ENCODE data around the gene FSD1L.

FSD1L gene

GRCh38 chr9:105436783-105437182 lies 11.1 kb upstream of the FSD1L start:
- no peak for DNase-seq

DNA sequence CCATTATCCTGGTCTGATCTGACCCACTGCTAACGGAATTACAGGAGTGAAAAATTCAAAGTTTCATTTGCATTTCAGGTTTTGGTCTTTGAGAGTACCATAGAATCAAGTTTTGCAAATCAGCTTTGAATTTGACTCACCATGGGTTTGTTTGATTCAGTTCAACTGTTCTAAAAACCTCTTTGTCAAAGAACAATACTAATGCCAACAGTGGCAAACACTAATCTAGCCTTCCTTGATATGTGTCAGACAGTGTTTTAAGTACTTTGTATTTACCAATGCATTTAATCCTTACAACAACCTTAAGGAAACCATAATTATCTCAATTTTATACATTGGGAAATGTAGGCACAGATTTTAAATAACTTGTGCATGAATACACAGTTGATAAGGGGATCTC lies 10.1 kb upstream of the FSD1L start:
- DNase-seq: no peak

DNA sequence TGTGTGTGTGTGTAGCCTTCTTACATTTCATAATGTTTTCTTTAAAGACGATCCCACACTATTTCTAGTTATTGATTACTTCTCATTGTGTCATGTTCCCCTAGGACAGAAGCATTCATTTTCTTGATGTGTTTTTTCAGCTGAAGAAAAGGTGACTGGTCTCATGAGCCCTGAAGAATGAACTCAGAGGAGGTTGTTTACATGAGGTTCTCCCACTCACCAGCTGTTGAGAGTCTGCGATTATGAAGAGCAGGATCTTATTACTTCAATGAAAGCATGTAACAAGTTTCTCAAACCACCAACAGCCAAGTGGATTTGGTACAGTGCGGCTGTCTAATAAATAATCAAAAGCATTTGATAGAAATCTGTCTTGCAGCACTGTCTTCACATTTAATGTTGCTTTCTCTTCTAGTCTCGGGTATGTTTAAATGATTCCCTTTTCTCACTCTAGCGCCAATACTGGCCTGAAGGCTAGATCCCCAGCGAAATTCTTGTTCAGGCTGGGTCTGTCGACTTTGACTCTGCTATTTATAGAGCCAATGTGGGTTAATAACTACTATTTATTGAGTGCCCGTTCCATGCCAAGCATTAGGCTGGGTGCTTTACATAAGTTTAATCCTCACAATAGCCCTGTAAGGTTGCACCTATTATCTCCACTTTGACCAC lies 9.6 kb upstream of the FSD1L start:
- DNase-seq: no peak

GRCh38 chr9:105439428-105439827 lies 8.4 kb upstream of the FSD1L start:
- no peak for DNase-seq

DNA sequence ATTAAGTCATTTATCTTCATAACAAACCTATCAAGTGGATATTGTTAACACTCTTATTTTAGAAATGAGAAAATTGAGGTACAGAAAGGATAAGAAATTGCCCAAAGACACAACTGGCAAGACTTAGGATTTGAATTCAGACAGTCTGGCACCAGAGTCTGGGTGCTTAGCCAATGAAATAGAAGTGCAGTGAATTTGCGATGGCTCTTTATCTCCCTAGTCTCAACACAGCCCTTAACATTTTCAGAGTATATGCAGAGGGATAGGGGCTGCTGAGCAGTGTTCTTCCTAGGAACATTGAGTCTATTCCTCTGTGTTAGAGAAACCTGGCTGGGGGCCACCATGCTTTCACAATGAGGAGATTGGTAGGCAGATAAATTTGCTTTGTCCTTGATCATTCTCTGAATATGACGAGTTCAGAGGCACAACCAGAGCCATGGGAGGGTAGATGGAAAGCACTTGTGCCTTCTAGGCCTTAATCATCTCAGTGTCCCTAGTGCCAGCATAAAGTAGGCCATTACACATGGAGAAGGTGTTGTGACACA lies 6.1 kb upstream of the FSD1L start:
- DNase-seq: no peak

DNA sequence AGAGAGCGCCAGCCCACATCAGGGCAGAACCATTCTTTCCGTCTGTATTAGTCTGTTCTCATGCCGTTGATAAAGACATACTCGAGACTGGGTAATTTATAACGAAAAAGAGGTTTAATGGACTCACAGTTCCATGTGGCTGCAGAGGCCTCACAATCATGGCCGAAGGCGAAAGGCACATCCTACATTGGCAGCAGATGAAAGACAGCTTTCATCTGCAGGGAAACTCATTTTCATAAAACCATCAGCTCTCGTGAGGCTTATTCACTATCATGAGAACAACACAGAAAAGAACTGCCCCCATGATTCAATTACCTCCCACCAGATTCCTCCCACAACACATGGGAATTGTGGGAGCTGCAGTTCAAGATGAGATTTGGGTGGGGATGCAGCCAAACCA lies 4.7 kb upstream of the FSD1L start:
- no peak for DNase-seq

- DNase-seq: no peak
These were observed 3.7 kb upstream of the FSD1L start for GRCh38 chr9:105444130-105444529.

- no peak for DNase-seq
These were observed 2.5 kb upstream of the FSD1L start for GRCh38 chr9:105445203-105445881.

DNA sequence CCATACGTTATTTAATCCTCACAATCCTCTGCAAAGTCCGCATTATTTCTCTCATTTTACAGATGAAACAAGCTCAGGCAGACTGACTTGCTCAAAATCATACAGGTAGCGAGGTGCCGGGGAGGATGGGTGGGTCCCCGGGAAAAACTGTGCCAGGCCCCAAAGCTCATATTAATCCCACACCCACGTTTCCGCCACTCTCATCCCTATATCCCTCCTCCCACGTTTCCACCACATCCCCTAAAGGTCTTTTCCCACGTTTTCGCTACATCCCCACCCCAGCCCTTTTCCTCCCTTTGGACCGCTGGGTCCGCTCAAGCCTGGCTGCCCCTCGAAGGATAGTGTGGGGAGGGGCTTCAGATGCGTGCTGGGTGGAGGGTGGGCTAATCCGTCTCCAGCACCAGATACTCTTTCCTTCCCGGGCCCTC lies 434 bp upstream of the FSD1L start:
- DNase-seq: no peak

DNA sequence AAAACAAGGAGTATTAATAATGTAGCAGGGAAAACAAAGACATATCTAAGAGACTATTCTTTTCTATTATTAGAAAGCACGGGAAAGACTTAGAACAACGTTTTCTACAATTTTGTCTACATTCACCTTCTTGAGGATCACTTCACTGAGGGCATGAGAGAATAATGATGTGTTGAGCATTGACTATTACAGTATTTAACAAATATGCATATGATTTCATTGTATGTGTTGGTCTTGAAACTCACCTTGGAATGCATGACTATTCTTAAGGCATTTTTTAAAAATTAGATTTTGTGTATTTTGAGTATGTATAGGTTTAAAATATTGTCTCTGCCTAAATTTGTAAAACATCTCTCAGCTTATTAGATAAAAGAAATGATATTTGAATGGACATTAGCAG lies 1.2 kb downstream of the FSD1L start:
- DNase-seq: no peak

DNA sequence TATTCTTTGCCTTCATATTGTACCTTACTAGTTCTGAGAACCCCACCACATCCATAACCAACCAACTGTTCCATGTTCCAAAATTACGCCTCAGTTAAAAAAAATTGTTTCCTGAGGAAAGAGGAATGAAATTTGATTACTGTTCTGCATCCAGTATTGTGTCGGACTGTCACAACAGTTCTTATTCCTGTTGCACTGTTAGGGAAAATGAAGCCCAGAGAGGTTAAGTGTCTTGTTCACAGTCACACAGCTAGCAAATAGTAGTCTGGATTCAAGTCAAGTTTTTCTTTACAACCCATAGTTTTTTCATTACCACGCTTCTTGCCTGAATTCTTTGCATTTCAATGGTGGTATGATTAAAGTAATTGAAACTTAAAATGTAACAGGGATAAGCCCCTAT lies 4.4 kb downstream of the FSD1L start:
- DNase-seq: no peak

DNA sequence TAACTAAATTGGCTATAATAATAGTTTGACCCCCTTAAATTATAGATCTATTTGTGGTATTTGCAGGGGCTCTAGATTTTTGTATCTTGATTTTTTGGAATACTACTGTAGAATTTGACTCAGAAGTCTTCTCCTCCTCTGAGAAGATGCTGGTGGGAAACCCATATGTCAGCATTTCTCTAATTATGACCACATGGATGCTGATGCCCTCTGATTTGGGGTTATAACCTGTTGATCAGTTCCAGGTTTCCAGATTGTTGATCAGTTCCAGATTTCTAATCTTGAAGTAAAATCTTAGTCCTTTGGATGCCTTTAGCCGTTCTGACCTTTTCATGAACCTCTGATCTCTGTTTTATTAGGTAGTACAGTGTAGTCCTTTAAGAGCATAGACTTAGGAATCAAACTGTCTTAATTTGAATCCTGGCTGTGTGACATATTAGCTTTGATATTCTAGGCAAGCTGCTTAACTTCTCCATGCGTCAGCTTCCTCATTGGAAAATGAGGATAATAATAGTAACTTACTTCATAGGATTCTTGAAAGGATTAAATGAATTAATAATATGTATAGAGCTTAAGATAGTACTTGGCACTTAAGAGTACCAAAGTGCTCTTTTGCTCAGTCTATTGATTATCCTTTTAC lies 8.1 kb downstream of the FSD1L start:
- no peak for DNase-seq

GRCh38 chr9:105457560-105458294 lies 9.9 kb downstream of the FSD1L start:
- no peak for DNase-seq

DNA sequence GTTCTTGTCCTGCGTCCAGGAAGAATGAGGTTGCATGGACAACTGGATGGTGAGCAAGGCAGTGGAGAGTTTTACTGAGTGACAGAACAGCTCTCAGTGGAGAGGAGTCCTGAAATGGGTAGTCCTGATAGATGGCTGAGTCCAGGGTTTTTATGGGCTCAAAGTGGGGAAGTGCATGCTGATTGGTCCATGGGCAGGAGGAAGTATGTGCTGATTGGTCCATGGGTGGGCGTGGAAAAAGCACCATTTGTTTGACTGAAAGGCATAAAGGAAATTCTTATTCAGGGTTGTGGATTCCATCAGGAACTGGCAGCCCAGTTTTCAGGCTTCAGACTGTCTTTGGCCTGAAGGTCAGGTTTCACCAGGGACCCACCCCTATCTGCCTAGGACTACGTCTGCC lies 10.6 kb downstream of the FSD1L start:
- DNase-seq: no peak

DNA sequence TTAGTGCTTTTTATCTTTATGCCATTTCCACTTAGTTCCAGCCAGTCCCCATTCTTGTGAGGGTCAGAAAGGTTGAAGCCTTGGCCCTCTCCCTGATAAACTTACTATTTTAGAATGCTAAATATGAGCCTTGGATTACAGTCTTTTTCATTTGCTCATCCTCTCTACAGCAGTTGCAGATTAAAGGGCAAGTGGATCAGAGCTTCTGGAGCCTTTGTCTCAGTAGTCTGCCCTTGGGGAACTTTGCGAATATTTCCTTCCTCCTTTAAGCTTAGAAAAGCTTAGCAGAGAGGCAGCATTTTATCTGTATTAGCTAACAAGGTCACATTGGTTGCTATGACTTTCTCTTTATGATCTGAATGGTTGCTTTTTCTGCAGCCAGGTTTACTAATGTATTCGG lies 11.5 kb downstream of the FSD1L start:
- DNase-seq: no peak

DNA sequence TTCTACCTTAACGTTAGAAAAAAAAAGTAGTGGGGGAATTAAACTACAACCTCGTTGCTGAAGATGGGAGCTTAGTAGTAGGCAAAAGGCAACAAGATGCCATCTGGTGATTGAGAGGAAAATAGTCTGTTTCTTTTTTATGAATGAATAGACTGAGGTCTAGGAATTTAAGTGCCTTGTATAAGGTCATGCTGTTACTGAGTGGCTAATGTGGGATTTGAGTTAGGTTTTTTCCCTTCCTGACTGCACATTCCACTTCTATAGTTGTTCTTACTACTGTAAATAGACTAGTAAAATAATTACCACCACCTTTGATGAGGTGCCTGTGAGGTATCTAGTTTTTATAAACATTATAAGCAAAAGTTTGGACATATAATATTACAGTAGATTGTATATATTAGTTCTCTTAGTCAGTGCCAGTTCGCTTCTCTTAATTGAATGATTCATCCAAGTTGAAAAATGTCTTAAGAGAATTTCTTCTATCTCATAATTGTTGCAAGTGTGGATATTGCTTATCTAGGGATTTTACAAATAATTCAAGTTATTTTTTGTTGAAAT lies 19.1 kb downstream of the FSD1L start:
- DNase-seq: no peak

DNA sequence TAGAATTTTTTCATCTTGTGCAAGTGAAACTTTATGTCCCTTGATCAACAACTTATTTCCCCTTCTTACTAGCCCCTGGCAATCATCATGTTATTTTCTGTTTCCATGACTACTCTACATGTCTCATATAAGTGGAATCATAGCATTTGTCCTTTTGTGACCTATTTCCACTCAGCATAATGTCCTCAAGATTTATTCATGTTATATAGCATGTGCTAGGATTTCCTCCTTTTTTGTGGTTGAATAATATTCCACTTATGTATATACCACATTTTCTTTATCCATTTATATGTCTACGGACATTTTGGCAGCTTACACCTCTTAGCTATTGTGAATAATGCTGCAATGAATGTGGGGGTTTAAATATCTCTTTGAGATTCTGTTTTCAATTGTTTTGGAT lies 21.0 kb downstream of the FSD1L start:
- no peak for DNase-seq

GRCh38 chr9:105473221-105473620 lies 25.4 kb downstream of the FSD1L start:
- no peak for DNase-seq

- DNase-seq: no peak
These were observed 27.5 kb downstream of the FSD1L start for GRCh38 chr9:105475302-105475701.

GRCh38 chr9:105479846-105480245 lies 32.0 kb downstream of the FSD1L start:
- no peak for DNase-seq

GRCh38 chr9:105483618-105484017 lies 35.8 kb downstream of the FSD1L start:
- no peak for DNase-seq

GRCh38 chr9:105484226-105484625 lies 36.4 kb downstream of the FSD1L start:
- DNase-seq: no peak

GRCh38 chr9:105485131-105485530 lies 37.3 kb downstream of the FSD1L start:
- no peak for DNase-seq
